HG03469 (cell line): ENCODE measurements around the gene NPTXR.

Source experiments
- ATAC-seq: cut with Tn5 transposase; IDR thresholded peaks from one replicate; pipeline ENCODE4 v1.9.1; 2021; ENCODE audit warnings: mild to moderate bottlenecking, moderate library complexity, moderate number of reproducible peaks; ENCODE audit not compliant: unreplicated experiment

Gene NPTXR

DNA sequence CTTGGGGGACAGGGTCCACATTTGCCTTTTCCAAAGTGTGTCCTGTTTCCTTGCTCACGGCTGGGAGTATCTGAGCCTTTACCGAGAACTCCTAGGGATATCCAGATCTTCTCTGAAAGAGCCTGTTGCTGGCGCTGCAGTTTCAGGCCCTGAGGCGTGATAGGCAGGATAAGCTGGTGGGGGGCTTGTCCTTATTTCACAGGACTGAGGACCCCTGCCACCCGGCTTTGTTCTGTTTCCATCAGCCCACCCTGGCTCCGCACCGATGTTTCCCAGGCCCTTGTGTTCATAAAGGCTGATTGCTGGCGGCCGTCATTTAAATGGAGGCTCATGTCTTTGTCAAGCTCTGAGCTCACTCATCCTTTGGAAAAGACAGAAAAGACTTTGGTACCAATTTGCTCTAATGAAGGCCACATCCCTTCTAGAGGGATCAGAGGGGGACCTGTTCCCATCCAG, 9.4 kb upstream of the NPTXR start:
- no peak for ATAC-seq

DNA sequence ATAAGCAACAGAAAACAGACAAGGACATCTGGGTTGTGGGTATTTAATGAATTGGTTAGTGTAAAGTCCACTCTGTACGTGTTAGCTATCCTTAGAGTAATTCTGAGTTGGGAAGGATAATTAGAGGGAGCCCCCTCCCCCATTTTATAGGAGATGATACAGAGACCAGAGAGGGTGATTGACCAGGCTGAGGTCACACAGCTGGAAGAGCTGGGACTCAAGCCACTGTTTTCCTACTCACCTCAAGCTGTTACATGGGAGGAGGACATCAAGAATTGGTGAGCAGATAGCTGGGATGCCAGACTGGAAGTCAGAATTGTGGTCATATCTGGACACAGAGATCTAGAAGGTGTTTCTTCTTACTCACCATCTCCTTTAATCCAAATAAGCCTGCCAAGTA, 8.7 kb upstream of the NPTXR start:
- no peak for ATAC-seq

DNA sequence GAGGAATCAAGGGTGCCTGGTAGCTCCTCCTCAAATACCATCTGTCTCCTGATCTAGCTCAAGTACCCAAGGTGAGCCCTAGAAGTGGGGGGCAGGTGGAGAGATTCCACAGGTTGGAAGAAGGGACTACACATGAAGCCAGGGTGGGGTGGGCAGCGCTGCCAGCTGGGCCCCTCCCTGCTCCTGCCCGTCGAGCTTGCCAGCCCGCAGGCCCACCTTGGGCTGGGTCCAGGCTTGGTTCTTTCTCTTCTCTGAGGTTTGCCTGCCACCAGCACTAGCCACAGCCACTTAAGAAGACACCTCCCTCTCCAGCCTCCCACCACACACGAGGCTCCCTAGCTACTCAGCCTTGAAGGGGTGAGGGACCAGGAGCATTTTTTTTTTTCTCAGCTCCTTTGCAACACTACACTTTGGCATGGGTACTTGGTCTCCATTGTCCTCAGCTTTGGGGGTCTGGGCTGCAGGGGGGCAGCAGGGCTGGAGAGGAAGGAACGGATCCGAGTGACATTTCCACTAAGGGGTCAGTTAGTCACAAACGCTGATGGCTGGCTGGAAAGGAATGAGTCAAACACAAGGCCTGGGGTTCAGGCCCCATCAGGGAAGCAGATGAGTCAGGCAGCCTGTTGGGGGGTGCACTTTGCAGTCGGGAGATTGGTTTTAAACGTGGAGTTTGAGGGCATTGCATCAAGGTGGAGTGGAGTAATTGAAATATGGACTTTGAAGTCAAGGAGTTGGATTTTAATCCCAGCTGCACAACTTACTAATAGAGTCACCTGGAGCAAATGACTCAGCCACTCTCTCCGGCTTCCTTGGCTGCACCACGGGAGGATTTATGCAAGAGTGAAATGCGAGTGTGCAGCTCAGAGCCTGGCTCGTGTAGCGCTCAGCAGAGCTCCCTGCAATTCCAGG, 7.4 kb upstream of the NPTXR start:
- no peak for ATAC-seq

DNA sequence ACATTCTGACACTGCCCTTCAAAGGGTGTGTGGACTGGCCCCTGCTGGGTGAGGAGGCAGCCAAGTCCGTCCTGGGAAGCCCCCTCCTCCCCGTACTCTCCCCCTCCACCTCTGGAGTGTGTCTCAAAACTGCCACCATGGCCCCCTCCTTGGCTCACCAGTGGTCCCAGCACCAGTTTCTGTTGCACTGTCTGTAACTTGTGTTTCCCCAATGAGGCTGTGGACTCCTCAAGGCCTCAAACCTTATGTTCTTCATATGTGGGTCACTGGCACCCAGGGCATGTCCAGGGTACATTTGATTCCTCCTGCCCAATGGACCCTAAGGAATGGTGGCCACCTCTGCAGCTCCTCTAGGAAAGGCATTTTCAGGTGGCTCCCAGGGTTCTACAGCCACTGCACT, 6.6 kb upstream of the NPTXR start:
- no peak for ATAC-seq

DNA sequence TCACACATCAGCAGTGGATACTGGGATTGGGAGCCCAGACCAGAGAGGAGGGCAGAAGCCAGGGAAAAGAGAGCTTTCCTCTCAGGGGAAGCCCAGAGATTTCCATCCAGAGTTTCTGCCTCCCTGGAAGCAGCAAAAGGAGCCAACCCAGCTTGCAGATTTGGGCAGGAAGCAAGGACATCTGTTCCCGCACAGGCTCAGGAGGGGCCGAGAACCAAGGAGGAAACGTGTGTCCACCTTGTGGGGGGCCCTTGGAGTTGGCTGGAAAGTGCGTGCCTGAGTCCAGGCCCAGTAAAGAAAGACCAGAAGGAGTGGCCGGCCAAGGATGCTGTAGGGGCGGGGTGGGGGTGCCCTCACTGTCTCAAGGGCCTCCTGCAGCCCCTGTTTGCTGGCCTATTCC, 6.0 kb upstream of the NPTXR start:
- no peak for ATAC-seq

DNA sequence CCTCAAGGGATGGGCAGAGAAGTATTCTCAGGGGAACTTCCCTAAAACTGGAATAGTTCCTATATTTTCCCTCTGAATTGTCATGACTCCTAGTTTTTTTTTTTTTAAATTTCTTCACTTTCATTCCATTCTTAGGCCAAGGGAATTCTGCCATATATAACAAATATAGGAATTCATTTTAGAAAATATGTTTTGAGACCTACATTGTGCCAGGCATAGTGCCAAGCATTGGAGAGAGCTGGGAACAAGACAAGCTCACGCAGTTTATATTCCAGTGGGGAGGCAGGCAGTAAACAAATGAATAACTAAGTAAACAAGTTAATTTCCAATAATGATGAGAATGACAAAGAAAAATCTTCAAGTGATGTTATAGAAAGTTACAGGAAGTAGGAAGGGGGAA, 2.6 kb upstream of the NPTXR start:
- ATAC-seq: no peak

DNA sequence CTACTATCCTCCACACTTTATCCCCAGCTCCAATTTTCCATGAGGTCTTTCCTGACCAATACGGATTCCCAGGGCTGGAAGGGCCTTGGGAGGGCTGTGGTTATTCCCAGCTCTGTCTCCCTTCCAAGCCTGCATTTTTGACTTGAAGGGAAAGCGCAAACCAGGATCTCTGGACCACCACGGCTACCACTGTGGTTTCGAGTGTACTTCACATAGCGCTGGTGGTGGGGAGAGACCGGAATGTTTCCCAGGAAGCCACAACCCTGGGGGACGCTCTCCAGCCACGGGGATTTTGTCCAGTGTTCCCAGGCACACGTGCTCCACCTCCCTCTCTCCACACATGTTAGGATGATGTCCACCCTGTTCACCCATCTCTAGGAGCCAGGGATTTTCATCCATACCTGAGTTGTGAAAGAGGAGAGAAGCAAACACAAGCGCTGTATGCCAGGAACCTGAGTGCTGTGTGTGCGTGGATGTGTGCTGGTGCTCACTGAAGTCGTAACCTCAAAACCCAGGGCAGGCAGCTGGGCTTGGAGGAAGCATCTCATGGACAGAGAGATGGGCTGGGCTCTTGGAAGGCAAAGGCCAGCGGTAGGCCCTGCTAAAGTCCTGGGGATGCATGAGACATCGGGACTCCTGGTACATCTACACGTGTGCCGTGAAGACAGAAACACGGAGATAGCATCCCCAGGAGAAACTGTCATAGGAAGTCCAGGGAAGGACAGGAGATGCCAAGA, 1.3 kb upstream of the NPTXR start:
- ATAC-seq: no peak

DNA sequence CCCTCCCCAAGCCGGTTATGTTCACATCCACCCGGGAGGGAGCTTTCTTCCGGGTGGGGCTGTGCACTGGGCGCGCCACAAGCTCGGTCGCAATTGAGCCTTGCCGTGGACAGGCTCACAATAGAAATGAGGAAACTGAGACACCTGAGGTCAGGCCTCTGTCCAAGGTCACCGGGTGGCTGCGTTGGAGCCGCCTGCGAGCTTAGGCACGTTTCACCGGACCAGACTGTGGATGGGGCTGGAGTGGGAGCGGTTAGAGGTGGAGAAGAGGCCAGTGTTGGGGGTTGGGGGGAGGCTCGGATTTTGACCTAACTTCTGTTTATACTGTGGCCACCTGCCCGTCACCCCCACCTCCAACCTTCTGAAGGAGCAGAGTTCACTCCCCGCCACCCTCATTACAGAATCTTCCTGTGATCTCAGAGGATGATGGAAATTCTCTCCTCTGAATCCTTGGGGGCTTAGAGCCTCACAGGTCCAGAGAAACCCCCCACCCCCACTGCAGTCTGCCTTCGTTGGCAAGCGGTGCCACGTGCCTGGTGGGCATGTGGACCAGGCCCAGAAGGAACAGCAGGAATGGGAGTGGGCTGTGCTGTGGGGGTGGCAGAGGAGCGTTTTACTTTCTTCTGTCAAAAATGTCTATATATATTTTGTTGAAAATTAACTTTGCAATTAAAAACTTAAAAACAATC, 631 bp upstream of the NPTXR start:
- ATAC-seq: no peak

DNA sequence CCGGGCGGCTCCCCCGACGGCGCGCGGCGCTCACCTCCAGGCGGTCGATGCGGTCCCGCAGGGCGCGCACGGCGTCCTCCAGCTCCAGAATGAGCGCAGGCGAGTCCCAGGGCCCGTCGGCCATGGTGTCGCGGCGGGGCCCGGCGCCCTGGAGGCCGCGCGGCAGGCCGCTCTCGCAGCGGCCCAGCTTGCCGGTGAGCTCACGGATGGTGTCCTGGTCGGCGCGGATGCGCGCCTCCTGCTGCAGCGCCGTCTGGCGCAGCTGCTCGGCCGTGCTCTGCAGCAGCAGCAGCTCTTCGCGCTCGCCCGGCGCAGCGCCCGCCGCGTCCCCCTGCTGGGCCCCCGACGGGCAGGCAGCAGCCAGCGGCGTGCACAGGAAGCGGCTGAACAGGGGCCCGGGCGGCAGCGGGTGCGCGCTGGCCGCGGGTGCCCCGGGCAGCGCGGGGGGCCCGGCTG, 599 bp downstream of the NPTXR start:
- ATAC-seq: no peak

DNA sequence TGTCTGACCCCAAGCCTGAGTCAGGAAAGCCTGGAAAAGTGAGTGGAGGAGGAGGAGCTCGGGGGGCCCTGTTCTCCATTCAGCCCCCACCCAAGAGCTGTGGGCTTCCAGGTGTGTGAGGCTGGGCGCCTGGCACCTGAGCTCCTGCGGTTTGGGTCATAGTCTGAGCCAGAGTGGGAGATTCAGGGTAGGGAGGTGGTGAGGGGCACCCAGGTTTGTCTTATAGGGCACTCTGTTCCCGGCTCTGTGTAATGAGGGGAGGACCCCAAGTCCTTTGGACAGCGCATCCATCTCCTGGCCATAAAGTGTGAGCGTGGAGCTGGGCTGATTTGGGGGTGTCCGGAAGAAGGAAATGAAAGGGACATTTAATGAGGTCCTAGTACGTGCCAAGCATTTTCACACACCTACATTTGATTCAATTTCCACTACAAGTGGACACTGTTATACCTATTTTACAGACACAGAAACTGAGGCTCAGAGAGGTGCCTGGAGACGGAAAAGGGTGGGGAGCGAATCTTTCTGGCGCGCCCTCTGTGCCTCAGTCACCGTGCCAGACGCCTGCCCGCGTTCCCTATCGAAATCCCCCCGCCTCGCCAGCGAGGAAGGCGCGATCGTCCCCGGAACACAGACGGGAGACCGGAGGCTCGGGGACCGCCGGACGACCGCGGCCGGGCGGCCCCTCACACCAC, 1.2 kb downstream of the NPTXR start:
- ATAC-seq: no peak

DNA sequence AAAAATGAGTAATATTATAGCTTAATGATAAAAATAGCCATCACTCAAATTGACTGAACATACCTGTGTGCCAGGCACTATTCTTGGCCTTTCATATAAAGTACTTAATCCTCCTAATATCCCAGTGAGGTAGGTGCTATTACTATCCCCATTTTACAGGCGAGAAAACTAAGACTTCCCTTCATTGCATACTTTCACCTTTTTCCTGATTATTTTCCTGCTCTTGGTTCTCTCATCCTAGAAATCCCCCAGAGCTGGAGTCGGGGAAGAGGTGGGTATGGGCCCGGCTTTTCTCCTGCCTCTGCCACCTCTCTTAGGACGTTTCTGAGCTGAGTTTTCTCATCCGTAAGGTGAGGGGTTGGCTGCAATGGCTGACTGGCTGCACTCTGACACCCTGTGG, 2.2 kb downstream of the NPTXR start:
- ATAC-seq: no peak

DNA sequence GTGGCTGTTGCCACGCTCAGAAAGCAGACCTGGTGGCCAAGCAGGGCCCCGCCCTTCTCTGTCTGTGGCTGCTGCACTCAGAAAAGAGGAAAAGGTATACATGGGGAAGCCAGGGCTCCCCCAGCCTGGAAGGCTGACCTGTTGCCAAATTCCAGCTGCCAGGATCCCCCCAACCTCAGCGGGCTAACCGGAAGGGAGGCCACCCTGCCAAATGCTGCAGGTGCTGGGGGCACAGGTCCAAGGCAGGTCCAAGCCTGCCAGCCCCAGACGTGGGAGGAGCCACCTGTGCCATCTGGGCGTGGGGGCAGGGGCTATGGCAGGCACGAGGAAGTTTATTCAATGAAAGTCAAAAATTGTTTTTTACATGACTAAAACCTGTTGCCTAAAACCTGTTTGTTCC, 2.6 kb downstream of the NPTXR start:
- ATAC-seq: no peak

DNA sequence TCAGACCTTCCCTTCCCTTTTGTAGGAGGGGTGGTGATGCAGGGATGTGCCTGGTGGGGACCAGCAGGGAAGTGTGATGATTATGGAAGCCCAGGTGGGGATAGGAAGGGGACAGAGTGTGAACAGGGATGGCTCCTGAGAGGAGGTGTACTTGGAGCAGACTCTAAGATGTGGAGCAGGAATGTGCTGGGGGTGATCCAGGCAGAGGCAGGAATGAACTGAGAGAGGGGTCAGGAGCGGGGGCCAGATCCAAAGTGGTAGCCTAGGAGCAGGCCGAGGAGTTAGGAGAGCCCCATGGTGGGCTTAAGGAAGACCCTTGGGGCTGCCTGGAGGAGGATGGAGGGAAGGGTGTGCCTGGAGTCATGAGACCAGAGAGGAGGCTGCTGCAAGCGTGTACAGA, 3.7 kb downstream of the NPTXR start:
- ATAC-seq: no peak

DNA sequence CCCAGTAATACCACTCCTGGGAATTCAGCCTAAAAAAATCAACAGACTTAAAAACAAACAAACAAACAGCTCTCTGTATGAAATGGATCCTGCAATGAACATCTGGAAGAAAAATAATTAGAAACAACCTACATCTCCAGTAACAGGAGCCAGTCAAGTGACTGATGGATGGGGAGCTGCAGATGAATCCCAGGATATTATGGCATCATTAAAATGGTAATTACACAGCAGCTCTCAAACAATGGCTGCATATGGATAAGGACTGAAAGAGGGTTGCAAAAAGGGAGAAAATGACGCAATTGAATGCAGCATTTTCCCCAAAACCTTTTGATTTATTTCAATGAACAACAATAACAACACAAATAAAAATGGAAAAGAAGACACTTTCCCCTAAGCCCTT, 4.1 kb downstream of the NPTXR start:
- no peak for ATAC-seq

DNA sequence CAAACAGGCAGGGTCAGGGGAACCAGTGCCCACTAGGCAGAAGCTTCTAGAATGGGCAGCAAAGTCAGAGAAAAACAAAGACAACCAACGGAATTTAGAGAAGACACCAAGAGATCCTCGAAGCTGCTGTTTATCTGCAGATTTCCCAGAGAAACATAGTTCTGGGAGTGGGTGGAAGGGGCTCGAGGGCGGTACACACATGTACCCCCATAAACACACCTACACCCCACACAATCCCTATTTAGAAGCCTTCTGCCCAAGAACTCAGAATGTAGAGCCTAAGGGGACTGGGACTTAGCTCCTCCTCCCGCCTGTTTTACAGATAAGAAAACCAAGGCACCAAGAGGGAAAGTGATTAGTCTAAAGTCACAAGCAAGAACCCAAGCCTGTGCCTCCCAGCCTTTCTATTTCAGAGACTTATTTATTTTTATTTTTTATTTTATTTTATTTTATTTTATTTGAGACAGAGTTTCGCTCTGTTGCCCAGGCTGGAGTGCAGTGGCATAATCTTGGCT, 6.4 kb downstream of the NPTXR start:
- no peak for ATAC-seq

DNA sequence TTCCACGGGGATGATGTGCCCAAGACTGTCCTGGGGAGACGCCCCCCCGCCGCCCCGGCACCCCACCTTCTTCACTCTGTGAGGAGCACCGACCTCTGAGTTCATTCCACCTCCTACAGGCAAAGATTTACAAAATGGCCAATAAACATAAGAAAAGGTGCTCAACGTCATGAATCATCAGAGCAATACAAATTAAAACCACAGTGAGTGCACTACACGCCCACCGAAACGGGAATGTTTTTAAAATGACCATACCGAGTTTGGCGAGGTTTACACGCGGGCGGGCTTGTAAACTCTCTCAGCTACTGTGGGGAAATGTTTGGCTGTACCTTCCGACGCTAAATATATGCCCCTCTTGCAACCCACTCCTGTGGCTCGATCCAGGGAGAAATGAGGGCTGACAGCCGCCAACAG, 7.9 kb downstream of the NPTXR start:
- no peak for ATAC-seq

DNA sequence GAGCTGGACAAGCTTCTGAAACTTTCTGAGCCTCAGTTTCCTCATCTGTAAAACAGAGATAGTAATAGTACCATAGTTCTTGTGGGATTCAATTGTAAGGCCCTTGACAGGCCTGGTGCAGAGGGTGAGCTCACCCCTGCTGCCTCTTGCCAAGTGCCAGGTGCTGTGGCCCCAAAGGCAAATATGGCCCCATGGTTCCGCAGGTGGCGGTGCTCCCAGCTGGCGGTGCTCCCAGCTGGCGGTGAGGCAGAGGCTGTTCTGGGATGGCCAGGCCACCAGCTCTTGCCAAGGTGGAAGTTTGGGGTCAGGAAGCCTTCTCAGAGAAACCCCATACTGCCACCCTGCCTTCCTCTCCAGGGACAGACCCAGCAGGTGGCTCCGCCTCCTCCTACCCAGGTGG, 8.8 kb downstream of the NPTXR start:
- no peak for ATAC-seq

DNA sequence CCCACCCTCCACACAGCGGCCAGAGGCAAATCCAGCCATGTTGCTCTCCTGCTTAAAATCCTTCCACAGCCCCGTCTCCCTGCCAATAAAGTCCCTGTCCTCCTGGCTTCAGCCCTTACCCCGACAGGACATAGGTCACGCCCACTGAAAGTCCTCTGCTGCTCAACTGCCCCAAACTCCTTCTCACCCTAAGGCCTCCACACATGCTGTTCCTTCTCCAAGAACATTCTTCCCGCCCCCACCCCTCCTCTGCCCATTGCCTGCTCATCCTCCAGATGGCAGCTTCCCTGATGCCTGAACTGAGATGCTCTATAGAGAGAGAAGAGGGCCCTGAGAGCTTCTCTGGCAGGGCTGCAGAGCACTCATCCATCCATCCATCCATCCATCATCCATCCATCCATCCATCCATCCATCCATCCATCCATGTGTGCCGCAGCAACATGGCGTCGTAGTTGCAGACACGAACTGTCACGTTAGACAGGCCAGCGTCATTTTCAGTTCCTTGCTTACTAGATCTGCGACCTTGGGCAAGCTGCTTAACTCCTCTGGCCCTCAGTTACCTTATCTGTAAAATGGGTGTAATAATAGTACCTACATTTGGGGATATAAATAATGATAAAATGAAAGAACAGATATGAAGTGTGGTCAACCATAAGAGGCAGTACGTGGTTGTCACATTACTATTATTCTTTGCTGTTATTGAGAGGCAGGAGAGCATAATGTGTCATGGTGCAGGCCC, 9.4 kb downstream of the NPTXR start:
- ATAC-seq: no peak

DNA sequence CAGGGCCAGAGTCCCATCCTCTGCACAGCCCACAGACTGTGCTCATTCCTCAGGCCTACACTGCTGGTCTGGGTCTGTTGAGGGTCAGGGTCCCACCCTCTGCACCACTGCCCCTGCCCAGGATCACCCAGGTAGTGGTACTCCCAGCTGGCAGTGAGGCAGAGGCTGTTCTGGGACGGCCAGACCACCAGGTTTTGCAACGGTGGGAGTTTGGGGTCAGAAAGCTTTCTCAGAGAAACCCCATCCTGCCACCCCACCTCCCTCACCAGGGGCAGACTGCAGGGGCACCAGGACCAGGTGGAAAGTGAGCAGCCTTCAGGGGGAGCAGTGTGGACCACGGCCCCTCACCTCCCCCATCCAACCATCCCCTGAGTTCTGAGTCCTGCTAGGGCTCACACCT, 10.8 kb downstream of the NPTXR start:
- no peak for ATAC-seq
